Adrenal gland (tissue), 19 donors: ENCODE data around the gene ZNF467. TPM values are rescaled to one million over a fixed set of nuclear protein-coding genes. Genes with fewer than 3 reads are reported as not detected.
A peak's percentile ranks its signal among the peaks of the same experiment; 100 is the strongest.

ENCODE experiments used
- DNase-seq, 7 donors: peaks; one replicate each; pipeline ENCODE4 v3.0.0-alpha.2; 2019 to 2020
- H3K27ac ChIP-seq, 5 donors: fragments of 200-600 bp; sonication (generic) in 4 of 5; 1 replicate in 3 of 5; 2 replicates in 2 of 5; pipeline versions ENCODE4 v1.5.1 to v1.8.0; 2016 to 2020; ENCODE audit warnings: mild to moderate bottlenecking in 1 of 5
- H3K27me3 ChIP-seq: fragments of 200-600 bp; 2 replicates; pipeline ENCODE4 v1.8.0; 2021
- H3K36me3 ChIP-seq, 2 donors: fragments of 200-600 bp; replicated peaks in 1 of 2; 1 replicate in 1 of 2; 2 replicates in 1 of 2; pipeline versions ENCODE4 v1.5.1 to v1.8.0; 2018 to 2022
- H3K4me1 ChIP-seq, 2 donors: fragments of 200-600 bp; replicated peaks in 1 of 2; 1 replicate in 1 of 2; 2 replicates in 1 of 2; pipeline versions ENCODE4 v1.5.1 to v1.8.0; 2018 to 2021
- H3K4me3 ChIP-seq, 4 donors: fragments of 200-600 bp; sonication (generic) in 3 of 4; one replicate each; pipeline ENCODE4 v1.5.1; 2016 to 2018
- H3K9me3 ChIP-seq, 3 donors: fragments of 200-600 bp; sonication (generic) in 1 of 3; replicated peaks in 1 of 3; 1 replicate in 2 of 3; 2 replicates in 1 of 3; pipeline versions ENCODE4 v1.5.1 to v1.8.0; 2016 to 2021
- CTCF ChIP-seq, 6 experiments: fragments of 450-650 bp in 4 of 6; fragments of 200-600 bp in 2 of 6; sonication (generic) in 1 of 6; IDR thresholded peaks; 1 replicate in 5 of 6; 2 replicates in 1 of 6; pipeline versions ENCODE4 v1.5.1 to v1.8.0; 2016 to 2021; ENCODE audit warnings: antibody characterized with exemption in 6 of 6, mild to moderate bottlenecking in 2 of 6, moderate library complexity in 1 of 6
- POLR2A ChIP-seq, 2 donors: fragments of 450-650 bp; IDR thresholded peaks; one replicate each; pipeline ENCODE4 v1.6.1; 2017; ENCODE audit warnings: antibody characterized with exemption in 2 of 2, mild to moderate bottlenecking in 2 of 2, moderate library complexity in 1 of 2
- WGBS, 4 donors: extraction: QIAGEN DNeasy Blood & Tissue Kit in 2 of 4; methylation state at CpG; one replicate each; pipeline versions ENCODE4 v1.1.5 to v1.1.7; 2013 to 2017; 5-methylcytosine and 5-hydroxymethylcytosine counted together
- intact Hi-C, 2 donors: fragments of 100-400 bp; cut with DNase I; formaldehyde crosslinking; loops; one replicate each; pipeline versions ENCODE4 v1.14.1 to v1.15.0; 2022 to 2023
- long read RNA-seq, 10 donors: library from polyadenylated mRNA in 3 of 10; unstranded in 2 of 10; stranded (forward) in 1 of 10; transcript quantifications; one replicate each; pipeline ENCODE4 v2.0.0 and lab custom pipeline, GENCODE V29; 2021 to 2026
- polyA plus RNA-seq, 3 donors: library from polyadenylated mRNA; stranded (reverse); fragments of 200-250 nt in 2 of 3; fragments of 350-450 nt in 1 of 3; fragmentation: Illumina TruSeq in 1 of 3; extraction: RNeasy Lipid Tissue Mini Kit (QIAGEN cat#74804) in 1 of 3; gene quantifications; one replicate each; pipeline ENCODE4 v1.2.3, GENCODE V29; 2013 to 2014
- total RNA-seq, 9 donors: library from RNA; depleted of rRNA in 4 of 9; stranded (reverse); fragments of >200 nt in 4 of 9; fragments of 120-200 nt in 1 of 9; fragmentation: NEBNext Ultra II Directional in 1 of 9; extraction: Animal tissue kit (Norgen Biotek cat#: 25700) in 1 of 9; gene quantifications; one replicate each; pipeline versions ENCODE4 v1.1.0 to v1.2.4, GENCODE V29; 2013 to 2023
- donor health status: healthy with polysubstance abuse.
- donor health status: Bipolar disorder and iron deficiency.
- donor health status: DM: yes; HTN: yes; CAD: no.
- donor health status: DM: no; HTN: no; CAD: no.
- donor health status: DM: no; HTN: no; CAD: no.
- donor health status: DM: yes; HTN: yes; CAD: no.

The ZNF467 gene, protein sequence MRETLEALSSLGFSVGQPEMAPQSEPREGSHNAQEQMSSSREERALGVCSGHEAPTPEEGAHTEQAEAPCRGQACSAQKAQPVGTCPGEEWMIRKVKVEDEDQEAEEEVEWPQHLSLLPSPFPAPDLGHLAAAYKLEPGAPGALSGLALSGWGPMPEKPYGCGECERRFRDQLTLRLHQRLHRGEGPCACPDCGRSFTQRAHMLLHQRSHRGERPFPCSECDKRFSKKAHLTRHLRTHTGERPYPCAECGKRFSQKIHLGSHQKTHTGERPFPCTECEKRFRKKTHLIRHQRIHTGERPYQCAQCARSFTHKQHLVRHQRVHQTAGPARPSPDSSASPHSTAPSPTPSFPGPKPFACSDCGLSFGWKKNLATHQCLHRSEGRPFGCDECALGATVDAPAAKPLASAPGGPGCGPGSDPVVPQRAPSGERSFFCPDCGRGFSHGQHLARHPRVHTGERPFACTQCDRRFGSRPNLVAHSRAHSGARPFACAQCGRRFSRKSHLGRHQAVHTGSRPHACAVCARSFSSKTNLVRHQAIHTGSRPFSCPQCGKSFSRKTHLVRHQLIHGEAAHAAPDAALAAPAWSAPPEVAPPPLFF
- total RNA-seq (10 to 100 TPM in 7 of 9 donors, 1 to 10 TPM in 2; 1.2 to 25.0 (median 15.3) TPM), polyA plus RNA-seq (10 to 100 TPM in 2 of 3 donors, 1 to 10 TPM in 1; 1.6 to 44.2 (median 24.5) TPM)
- long read RNA-seq, donor 1, partial matches to known transcripts, result 0 of 1 reads
- long read RNA-seq, donor 1, other reads (novel, unspliced or antisense), result 0 of 1 reads
- long read RNA-seq, donor 2, partial matches to known transcripts, result 0 of 1 reads
- long read RNA-seq, donor 2, other reads (novel, unspliced or antisense), result 0 of 1 reads
- long read RNA-seq, donor 3, result 0 reads
- long read RNA-seq, donor 4, partial matches to known transcripts, result 0 of 1 reads
- long read RNA-seq, donor 4, other reads (novel, unspliced or antisense), result 1 of 1 reads
- long read RNA-seq, donor 5, transcript ZNF467-201 (5 exons, 2,553 nt), result major isoform, 21 of 34 reads
- long read RNA-seq, donor 5, partial matches to known transcripts, result 1 of 34 reads
- long read RNA-seq, donor 5, other reads (novel, unspliced or antisense), result 12 of 34 reads
- long read RNA-seq, donor 6, partial matches to known transcripts, result 0 of 2 reads
- long read RNA-seq, donor 6, other reads (novel, unspliced or antisense), result 2 of 2 reads
- long read RNA-seq, donor 7, result 0 reads
- long read RNA-seq, donor 8, partial matches to known transcripts, result 0 of 1 reads
- long read RNA-seq, donor 8, other reads (novel, unspliced or antisense), result 0 of 1 reads
- long read RNA-seq, donor 9, partial matches to known transcripts, result 0 of 1 reads
- long read RNA-seq, donor 9, other reads (novel, unspliced or antisense), result 0 of 1 reads
- long read RNA-seq, donor 10, transcript ZNF467-201 (5 exons, 2,553 nt), result major isoform, 7 of 8 reads
- long read RNA-seq, donor 10, partial matches to known transcripts, result 0 of 8 reads
- long read RNA-seq, donor 10, other reads (novel, unspliced or antisense), result 0 of 8 reads

DNA sequence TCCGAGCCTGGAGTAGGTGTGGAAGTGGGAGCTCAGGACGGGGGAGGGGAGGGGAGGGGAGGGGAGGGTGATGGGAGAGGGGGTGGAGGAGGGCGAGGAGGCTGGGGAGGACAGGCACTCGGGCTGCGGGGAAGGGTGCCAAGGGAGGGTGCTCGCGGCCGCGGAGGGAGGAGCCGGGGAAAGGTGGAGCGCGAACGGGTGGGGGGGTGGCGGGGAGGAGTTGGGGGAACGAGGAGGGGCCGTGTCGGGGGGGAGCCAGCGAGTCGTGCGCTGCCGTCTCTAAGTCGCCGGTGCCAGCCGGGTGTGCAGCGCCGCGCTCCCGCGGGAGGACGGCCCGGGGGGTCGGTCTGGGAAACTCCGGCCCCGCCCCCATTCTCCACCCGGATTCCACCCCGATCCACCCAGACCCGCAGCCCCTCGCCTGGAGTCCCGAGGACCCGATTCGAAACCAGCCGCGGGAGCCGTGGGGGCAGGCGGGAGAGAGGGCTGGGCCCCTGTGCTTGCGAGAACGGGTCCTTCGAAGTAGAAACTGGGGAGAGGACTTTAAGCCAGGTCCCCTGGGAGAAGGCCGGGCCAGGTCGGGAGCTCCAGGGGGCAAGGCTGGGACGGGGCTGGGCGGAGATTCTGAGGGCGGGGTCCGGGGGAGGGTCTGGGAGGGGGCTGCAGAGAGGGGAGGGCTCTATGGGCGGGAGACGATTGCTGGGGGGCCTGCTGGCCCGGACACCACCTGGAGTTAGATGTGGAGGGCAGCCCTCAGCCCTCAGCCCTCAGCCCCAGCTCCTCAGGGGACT is at the start of gene ZNF467:
Gene ZNF467 (minus strand): TSS at position 143 of the 791 bp plus-strand sequence. CDS start 2,556 bp downstream, outside the sequence.
- peak; percentile 64 to 85 (median 76) for DNase-seq
- H3K9me3 ChIP-seq, result no peaks in the 10 kb centered on the region
- 2 to 3% (median 2%) methylated on average over 32 to 57 of the region's 57 CpGs for WGBS, 4 donors
- peak within 1 kb of the TSS in 4 of 5 donors; percentile 26 to 64 (median 38) for H3K27ac ChIP-seq
- peak within 1 kb of the TSS in 3 of 4 donors; percentile 33 to 98 (median 72) for H3K4me3 ChIP-seq
- no peaks in the 10 kb centered on the region for H3K27me3 ChIP-seq
- H3K4me1 ChIP-seq, result peaks cover 4 to 14% of the 10 kb centered on the region in 2 donors
- TF ChIP-seq POLR2A (IDR thresholded peaks at IDR 0.05) (peak in 1 of 2 donors; percentile 20), CTCF (IDR thresholded peaks at IDR 0.05) (no peak)
- peaks cover 0 to 9% of the 10 kb centered on the region in 2 donors for H3K36me3 ChIP-seq
- intact Hi-C loops, result no loop called here

DNA sequence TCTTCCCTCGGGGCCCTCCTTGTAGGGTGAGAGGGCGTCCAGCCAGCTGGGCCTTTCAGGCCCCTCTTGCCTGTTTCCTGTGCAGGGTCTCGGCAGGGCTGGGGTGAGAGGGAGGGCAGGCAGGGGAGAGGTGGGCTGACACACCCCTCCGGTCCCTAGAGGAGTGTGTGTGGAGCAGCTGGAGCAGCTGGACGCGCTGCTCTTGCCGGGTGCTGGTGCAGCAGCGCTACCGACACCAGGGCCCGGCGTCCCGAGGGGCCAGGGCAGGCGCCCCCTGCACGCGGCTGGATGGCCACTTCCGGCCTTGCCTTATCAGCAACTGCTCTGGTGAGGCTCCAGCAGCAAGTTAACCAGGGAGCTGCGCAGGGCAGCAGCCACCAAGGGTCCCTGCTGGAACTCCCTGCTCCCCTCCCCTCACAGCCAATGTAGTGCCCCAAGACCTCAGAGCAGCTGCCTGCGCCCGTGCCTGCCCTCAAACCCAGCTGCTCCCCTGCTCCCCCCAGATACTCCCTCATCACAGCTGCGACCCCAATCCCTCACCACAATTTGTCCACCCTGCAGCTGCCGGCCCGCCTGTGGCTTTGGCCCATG is 49.1 kb upstream of the ZNF467 start:
- 61 to 72% (median 67%) methylated on average over 9 to 22 of the region's 22 CpGs for WGBS, 4 donors
- no peaks in the 10 kb centered on the region for H3K27me3 ChIP-seq
- no peak overlapping the region for H3K4me3 ChIP-seq
- TF ChIP-seq POLR2A (IDR thresholded peaks at IDR 0.05) (no peak), CTCF (IDR thresholded peaks at IDR 0.05) (no peak)
- no peaks in the 10 kb centered on the region for H3K36me3 ChIP-seq
- H3K4me1 ChIP-seq, result no peaks in the 10 kb centered on the region
- DNase-seq, result no peak
- intact Hi-C loops, result no loop called here
- no peak overlapping the region for H3K27ac ChIP-seq
- no peaks in the 10 kb centered on the region for H3K9me3 ChIP-seq

DNA sequence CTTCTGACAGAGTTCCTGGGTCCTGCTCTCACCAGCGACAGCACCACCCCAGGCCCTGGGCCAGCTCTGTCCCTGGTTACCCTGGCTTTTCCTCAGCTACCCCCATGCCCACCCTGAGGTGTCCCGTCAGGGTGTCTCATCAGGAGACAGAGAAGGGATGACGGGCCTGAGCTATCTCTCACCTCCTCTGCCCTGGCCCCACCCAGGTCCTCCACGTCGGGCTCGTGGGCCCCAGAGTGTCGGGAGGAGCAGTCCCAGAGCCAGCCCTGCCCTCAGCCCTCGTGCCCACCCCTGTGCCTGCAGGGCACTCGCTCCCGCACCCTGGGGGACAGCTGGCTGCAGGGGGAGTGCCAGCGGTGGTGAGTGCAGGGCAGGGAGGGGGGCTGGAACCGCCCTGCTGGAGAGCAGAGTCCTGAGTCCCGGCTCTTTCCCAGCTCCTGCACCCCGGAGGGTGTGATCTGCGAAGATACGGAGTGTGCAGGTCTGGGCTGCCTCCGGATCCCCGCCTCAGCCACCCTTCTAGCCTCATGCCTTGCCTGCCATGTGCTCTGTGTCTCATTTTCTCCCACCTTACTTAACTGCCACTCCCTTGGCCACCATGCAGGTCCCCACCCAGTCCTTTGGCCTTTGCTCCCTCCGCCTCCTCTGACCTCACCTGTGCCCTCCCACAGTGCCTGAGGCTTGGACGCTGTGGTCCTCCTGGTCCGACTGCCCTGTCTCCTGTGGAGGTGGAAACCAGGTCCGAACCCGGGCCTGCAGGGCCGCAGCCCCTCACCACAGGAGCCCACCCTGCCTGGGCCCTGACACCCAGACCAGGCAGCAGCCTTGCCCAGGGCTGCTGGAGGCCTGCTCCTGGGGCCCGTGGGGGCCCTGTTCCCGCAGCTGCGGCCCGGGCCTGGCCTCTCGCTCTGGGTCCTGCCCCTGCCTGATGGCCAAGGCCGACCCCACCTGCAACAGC is 48.1 kb upstream of the ZNF467 start:
- no peak for TF ChIP-seq POLR2A (IDR thresholded peaks at IDR 0.05)
- TF ChIP-seq CTCF (IDR thresholded peaks at IDR 0.05), result no peak
- intact Hi-C loops, result no loop called here
- H3K36me3 ChIP-seq, result no peaks in the 10 kb centered on the region
- WGBS, 4 donors, result 80 to 93% (median 87%) methylated on average over 20 to 30 of the region's 30 CpGs
- no peaks in the 10 kb centered on the region for H3K27me3 ChIP-seq
- DNase-seq, result no peak
- H3K4me3 ChIP-seq, result no peak overlapping the region
- no peaks in the 10 kb centered on the region for H3K4me1 ChIP-seq
- H3K27ac ChIP-seq, result no peak overlapping the region
- H3K9me3 ChIP-seq, result no peaks in the 10 kb centered on the region
